Activated CD8-positive, alpha-beta memory T cell treated with anti-CD3 and anti-CD28 coated beads, Interleukin-2, amount 50 U/mL, for 1 hour (primary cell): ENCODE results near the gene TBC1D1.

Experiments used
- DNase-seq: peaks from one replicate; pipeline ENCODE4 v3.0.0-alpha.2; 2020; ENCODE audit errors: extremely low read depth

Gene TBC1D1

DNA sequence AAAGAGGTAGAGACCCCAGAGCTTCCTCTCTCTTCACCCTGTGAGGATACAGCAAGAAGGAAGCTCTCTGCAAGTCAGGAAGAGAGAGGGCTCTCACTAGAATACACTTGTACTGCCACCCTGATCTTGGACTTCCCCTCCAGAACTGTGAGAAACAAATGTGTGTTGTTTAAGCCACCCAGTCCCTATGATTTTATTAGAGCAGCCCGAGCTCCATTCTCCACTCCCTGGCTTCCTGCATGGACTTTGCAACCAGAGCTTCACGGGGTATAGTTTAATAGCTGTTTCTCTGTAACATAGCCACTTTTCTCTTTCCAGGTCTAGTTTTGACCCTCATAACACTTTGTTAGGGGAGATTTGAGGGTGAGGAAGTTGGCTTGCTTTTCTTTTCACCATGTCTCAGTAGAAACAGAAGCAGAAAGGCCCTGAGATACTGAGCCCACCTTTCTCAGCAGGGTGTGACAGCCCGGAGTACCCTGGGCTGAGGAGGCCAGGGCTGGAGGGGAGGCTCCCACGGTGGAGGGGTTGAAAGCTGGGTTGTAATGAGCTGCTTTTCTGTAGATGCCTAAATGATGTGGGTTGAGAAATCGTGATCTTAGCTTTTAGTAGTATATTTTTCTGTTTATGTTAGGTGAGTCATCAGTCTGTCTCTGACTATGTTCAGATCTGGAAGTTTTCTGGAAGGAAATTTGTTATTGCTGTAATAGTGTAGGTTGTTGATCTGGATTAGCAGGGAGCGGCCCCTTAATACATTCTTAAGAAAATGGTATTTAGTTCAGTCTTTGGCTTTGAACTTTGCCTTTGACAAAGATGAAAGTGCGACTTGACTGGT, 187.9 kb downstream of the TBC1D1 start:
- DNase-seq, result no peak

DNA sequence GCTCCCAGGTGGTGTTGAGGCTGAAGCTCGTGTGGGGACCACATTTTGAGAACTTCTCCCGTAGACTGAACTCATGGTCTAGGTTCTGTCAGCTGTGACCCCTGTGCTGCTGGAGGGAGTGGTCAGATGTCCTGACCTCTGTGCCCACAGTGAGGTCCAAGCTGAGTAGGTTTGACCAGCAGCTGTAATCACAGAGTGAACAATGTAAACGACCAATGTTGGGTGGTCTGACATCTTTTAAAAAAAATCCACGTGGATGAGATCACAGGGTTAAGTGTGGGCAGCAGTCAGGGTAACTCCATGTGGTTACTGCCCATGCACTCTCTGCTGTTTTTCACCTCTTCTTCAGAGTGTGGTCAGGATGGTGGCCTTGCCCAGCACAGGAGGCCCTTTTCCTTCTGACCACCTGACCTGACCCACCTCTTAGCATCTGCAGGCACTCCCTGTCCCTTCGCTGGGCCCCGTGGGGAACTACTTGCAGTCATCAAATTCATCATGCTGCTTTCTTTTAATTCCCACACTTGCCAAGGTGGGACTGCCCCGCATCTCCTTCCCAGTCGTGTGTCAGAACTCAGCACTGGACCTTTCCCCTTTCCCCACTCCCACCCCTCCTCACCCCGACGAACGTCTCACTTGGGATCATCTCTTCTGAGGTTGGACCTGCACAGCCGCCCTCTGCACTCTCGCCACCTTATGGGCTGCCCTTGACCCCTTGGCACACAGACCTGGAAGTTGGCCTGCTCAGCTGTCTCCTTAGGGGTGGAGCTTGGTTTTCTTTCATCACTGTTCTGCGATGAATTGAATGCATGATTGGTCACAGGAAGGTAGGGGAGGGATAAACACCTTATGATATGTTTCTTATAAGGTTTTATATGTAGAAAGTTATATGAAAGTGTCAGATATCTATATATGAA, 189.4 kb downstream of the TBC1D1 start:
- DNase-seq, result no peak

DNA sequence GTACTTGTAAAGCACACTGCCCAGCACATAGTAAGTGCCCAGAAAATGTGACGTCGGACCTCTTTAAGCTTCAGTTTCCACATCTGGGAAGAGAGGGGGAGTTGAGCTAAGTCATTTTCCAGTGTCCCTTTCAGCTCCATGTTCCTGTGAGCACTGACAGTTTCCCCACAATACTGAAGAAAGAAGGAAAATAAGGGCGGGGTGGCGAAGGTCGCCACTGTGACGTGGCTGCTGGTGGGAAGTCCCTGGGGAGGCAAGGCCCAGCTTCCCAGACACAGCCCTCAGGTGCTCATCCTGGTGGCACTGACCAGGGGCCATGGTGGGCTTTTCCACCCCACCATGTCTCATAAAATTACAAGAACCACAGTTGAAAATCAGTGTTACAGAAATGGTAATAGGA, 191.1 kb downstream of the TBC1D1 start:
- DNase-seq, result no peak

- DNase-seq, result no peak
Observed at GRCh38 chr4:38082424-38083385, 191.8 kb downstream of the TBC1D1 start.

DNA sequence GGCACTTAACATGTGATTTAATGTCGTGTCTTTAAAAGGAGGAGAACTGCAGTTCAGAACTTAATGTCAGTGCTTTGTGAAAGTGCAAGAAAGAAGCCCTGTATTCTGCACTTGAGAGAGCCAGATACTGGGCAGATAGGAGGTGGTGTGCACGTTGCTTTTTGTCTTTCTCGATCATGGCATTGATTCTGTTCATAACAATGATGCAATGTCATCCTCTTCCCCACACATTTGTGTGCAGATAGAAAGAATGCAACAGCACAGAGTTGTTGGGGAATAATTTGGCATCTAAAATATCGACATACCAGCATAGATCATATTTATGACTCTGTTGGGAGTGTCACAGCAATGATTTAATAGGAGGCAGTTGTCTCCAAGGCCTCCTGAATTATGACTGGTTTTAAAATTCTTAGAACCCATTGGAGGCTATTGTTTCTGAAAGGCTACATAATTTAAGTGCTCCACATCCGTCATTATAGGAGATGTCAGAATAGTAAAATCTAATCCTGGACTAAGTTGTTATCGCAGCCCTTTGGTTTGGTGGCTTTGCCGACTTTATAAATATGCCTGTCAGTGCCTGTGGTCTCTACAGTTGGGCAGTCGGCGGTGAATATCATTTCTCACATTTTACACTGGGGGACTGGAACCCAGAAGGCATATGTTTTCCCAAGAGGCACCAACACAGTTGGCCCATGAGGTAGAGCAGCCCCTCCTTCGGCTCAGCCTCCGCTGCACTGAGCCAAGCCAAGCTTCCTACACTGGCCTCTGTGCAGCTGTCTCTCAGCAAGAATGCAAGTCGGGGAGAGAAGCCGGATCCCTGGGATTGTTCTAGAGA, 194.2 kb downstream of the TBC1D1 start:
- DNase-seq, result no peak

DNA sequence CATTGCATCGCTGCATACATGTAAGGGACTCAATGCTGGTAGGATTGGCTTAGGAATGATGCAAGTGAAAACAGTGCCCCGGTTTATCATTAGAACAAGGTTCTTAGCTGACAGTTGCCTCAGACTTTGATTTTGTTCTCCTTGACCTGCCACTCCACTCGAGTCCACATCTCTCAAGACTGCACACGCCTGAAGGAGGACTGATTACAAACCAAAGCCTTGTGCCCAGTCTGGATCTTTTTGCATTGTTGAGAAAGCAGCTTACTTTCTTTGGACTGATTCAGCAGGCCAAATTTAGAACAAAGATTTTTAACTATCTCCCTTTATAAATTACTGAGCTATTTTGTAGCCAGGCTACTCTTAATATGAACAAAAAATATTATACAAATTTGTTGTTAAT, 194.9 kb downstream of the TBC1D1 start:
- no peak for DNase-seq

- no peak for DNase-seq
Observed at GRCh38 chr4:38086151-38086848, 195.4 kb downstream of the TBC1D1 start.

DNA sequence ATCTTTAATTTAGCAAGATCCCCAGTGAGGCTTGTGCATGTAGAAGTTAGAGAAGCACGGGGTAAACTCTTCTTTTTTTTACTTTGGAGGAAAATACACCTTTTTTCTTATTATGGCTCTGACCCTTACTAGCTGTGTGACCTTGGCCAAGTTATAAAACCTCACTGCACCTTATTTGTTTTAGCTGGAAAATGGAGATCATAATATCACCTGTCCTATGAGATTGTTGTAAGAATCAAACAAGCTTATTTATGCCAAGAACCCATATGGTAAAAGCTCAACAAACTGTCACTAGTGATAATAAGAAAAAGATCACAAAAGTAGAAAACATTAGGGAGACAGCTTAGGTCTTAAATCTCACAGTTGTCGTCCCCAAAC, 196.0 kb downstream of the TBC1D1 start:
- no peak for DNase-seq

DNA sequence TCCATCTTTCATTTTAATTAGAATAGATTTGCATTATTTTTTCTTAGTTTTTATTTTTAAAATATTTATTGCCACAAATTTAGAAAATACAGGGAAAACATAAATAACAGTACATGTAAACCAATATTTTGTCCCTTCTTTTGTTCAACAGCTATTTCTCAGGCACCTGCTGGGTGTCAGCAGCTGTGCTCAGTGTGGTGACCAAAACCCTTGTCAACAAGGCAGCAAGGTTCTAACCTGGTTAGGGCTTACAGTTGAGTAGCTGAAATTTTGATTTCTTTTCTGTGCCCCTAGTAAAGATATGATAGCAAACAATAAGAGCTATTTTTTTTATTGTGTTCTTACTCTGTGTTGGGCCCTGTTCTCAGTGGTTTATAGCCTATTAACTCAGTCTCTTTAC, 197.4 kb downstream of the TBC1D1 start:
- no peak for DNase-seq

GRCh38 chr4:38089961-38090360, 199.1 kb downstream of the TBC1D1 start:
- DNase-seq, result no peak

DNA sequence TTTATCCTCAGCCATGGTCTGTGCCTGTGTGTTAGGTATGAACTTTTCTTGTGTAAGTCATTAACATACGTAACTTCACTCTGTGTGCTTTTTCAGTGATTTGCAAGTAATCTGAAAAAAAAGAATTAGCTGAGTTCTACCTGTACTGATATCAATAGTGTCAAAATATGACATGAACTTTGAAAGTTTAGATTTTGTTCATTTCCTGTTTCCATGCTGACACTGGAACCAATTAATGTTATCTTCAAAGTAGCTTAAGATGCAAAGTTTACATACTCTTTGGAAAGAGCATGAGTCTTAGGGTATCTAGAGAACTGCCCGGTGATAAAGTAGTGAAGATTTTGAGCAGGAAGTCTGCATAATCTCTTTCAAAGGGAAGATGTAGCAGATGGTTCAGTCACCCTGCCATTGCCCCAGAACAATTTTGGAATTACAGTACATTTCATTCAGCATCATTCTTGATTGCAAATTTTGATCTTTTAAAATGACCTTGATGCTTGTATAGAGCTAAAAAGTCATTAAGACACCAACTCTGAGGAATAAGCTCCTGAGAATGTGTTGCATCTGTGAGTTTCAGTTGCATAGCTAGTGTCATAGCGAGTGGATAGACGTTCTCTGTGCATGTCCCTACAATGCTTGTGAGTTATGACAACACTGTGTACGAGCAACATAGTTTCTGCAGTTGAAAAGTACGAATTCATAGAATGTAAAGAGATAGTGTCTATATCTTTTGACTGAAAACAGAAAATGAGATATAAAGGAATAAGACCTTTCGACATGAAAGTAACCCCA, 199.8 kb downstream of the TBC1D1 start:
- no peak for DNase-seq

DNA sequence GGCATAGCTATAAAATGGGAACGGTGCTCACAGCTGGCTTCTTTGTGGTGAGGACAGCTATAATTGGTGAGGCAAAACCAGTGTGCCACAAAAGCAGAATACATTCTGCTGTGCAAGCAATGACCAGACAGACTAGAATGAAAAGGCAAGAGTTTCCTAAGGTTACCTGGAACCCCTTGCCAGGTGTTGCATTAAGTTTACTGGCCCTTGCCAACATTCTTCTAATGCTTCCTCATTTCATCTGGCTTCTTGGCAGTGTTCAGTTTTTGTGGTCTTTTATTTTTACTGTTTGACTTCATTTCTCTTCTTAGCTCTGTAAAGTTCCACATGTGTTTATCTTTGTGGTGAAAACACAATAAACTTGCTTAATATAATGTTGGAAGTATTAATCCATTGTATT, 200.8 kb downstream of the TBC1D1 start:
- DNase-seq, result no peak

DNA sequence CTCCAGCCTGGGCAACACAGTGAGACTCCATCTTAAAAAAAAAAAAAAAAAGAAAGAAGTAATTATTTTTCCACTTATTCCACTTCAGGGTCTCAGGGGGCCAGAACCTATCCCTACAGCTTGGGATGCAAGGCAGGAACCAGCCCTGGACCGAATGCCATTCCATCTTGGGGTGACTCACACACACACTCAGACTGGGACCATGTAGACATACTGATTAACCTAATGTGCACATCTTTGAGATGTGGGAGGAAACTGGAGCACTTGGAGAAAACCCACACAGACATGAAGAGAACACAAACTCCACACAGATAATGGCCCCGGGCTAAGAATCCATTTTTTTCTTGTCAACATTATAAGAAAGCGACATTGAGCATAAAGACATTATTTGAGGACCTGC, 201.8 kb downstream of the TBC1D1 start:
- DNase-seq, result no peak

GRCh38 chr4:38094419-38094818, 203.5 kb downstream of the TBC1D1 start:
- no peak for DNase-seq

- no peak for DNase-seq
Observed at GRCh38 chr4:38095691-38096090, 204.8 kb downstream of the TBC1D1 start.

- no peak for DNase-seq
Observed at GRCh38 chr4:38097818-38098217, 206.9 kb downstream of the TBC1D1 start.

DNA sequence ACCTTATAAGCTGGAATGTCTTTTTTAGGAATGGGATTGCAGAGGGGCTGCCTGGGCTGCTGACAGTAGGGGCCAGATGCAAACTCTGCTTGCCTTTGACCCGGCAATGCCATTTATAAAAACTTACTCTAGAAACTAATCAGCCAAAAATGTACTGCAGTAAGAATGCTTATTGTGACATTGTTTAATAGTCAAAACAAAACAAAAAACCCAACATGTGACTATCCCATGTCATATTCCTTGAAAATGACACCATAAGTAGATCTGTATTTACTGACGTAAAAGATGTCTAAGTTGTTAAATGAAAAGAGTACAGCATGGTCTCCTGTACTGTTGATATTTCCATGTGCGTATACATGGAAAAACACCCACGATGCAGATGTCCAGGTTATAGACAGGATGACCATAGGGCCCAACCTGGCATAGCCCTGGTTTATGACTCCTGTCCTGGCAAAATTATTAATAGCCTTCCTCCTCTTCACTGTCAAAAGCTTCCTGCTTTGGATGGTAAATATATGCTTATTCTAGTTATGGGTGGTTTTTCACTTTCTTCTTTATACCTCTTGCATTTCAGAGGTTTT, 208.2 kb downstream of the TBC1D1 start:
- no peak for DNase-seq

DNA sequence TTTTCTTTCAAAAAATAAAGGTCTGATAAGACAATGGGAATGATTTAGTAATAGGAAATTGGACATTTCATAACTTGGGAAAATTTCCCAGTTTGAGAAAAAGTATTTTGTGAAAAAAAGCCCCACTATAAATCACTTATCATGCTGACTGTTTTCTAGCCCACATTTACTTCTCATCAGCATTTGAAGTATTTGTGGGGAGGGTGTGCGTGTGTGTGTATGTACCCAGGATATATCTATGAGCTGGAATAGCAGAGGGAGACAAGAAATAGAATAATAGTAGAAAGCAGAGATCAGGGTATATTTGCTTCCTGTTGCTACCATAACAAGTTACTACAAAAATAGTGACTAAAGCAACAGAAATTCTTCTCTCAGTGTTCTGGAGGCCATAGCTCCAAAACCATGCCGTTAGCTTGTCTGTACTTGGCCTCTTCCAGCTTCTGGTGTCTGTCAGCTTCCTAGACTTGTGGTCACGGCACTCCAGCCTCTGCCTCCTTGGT, 209.1 kb downstream of the TBC1D1 start:
- DNase-seq, result no peak
